ENCODE measurements around the gene TP63.

TP63 gene

GRCh38 chr3:189830401-189830800, 199.2 kb downstream of the TP63 start:
- Mint-ChIP-seq H3K9me3 (peaks cover 0 to 4% of the 10 kb centered on the region in 2 donors), H3K27me3 (no peaks in the 10 kb centered on the region), H3K27ac (no peak overlapping the region), H3K4me1 (no peaks in the 10 kb centered on the region), H3K36me3 (no peaks in the 10 kb centered on the region), H3K4me3 (no peak overlapping the region)
- DNase-seq (no peak), ATAC-seq (replicated peaks) (no peak)

- Mint-ChIP-seq H3K9me3 (no peaks in the 10 kb centered on the region), H3K4me1 (no peaks in the 10 kb centered on the region), H3K4me3 (no peak overlapping the region), H3K36me3 (no peaks in the 10 kb centered on the region), H3K27ac (no peak overlapping the region), H3K27me3 (no peaks in the 10 kb centered on the region)
- DNase-seq (no peak), ATAC-seq (replicated peaks) (no peak)
Measured at GRCh38 chr3:189833266-189833665, 202.1 kb downstream of the TP63 start.

GRCh38 chr3:189833996-189834395, 202.8 kb downstream of the TP63 start:
- DNase-seq = no peak
- no peaks in the 10 kb centered on the region for H3K36me3 Mint-ChIP-seq
- H3K4me1 Mint-ChIP-seq = no peaks in the 10 kb centered on the region
- no peak overlapping the region for H3K4me3 Mint-ChIP-seq
- H3K9me3 Mint-ChIP-seq = no peaks in the 10 kb centered on the region
- no peak for ATAC-seq (replicated peaks)
- H3K27me3 Mint-ChIP-seq = no peaks in the 10 kb centered on the region
- no peak overlapping the region for H3K27ac Mint-ChIP-seq

- DNase-seq (no peak), ATAC-seq (replicated peaks) (no peak)
- Mint-ChIP-seq H3K27ac (no peak overlapping the region), H3K36me3 (no peaks in the 10 kb centered on the region), H3K27me3 (no peaks in the 10 kb centered on the region), H3K4me3 (no peak overlapping the region), H3K9me3 (no peaks in the 10 kb centered on the region), H3K4me1 (no peaks in the 10 kb centered on the region)
Measured at GRCh38 chr3:189834462-189834861, 203.3 kb downstream of the TP63 start.

GRCh38 chr3:189836795-189837194, 205.6 kb downstream of the TP63 start:
- no peak overlapping the region for H3K27ac Mint-ChIP-seq
- no peaks in the 10 kb centered on the region for H3K27me3 Mint-ChIP-seq
- H3K36me3 Mint-ChIP-seq = no peaks in the 10 kb centered on the region
- no peaks in the 10 kb centered on the region for H3K9me3 Mint-ChIP-seq
- no peaks in the 10 kb centered on the region for H3K4me1 Mint-ChIP-seq
- no peak overlapping the region for H3K4me3 Mint-ChIP-seq
- DNase-seq (no peak), ATAC-seq (replicated peaks) (no peak)

- no peaks in the 10 kb centered on the region for H3K9me3 Mint-ChIP-seq
Measured at GRCh38 chr3:189838291-189838690, 207.1 kb downstream of the TP63 start.

GRCh38 chr3:189839576-189839975, 208.4 kb downstream of the TP63 start:
- no peak overlapping the region for H3K27ac Mint-ChIP-seq
- no peaks in the 10 kb centered on the region for H3K36me3 Mint-ChIP-seq
- H3K9me3 Mint-ChIP-seq = no peaks in the 10 kb centered on the region
- no peaks in the 10 kb centered on the region for H3K27me3 Mint-ChIP-seq
- ATAC-seq (replicated peaks) (no peak), DNase-seq (no peak)
- no peaks in the 10 kb centered on the region for H3K4me1 Mint-ChIP-seq
- H3K4me3 Mint-ChIP-seq = no peak overlapping the region

More at GRCh38 chr3:189838291-189838690, 207.1 kb downstream of the TP63 start:
- Mint-ChIP-seq H3K4me1 (no peaks in the 10 kb centered on the region), H3K27ac (no peak overlapping the region), H3K27me3 (no peaks in the 10 kb centered on the region), H3K4me3 (no peak overlapping the region), H3K36me3 (no peaks in the 10 kb centered on the region)
- ATAC-seq (replicated peaks) (no peak), DNase-seq (no peak)

- no peak overlapping the region for H3K4me3 Mint-ChIP-seq
- no peak overlapping the region for H3K27ac Mint-ChIP-seq
- H3K9me3 Mint-ChIP-seq = no peaks in the 10 kb centered on the region
- H3K36me3 Mint-ChIP-seq = no peaks in the 10 kb centered on the region
- DNase-seq (no peak), ATAC-seq (replicated peaks) (no peak)
- H3K27me3 Mint-ChIP-seq = no peaks in the 10 kb centered on the region
- no peaks in the 10 kb centered on the region for H3K4me1 Mint-ChIP-seq
Measured at GRCh38 chr3:189841473-189842205, 210.4 kb downstream of the TP63 start.

GRCh38 chr3:189842681-189843602, 211.8 kb downstream of the TP63 start:
- Mint-ChIP-seq H3K27me3 (no peaks in the 10 kb centered on the region), H3K4me1 (no peaks in the 10 kb centered on the region), H3K36me3 (no peaks in the 10 kb centered on the region), H3K27ac (no peak overlapping the region), H3K9me3 (no peaks in the 10 kb centered on the region), H3K4me3 (no peak overlapping the region)
- ATAC-seq (replicated peaks) = no peak
- no peak for DNase-seq

GRCh38 chr3:189845069-189845468, 213.9 kb downstream of the TP63 start:
- Mint-ChIP-seq H3K27me3 (no peaks in the 10 kb centered on the region), H3K9me3 (no peaks in the 10 kb centered on the region), H3K36me3 (no peaks in the 10 kb centered on the region), H3K4me3 (no peak overlapping the region), H3K27ac (no peak overlapping the region), H3K4me1 (no peaks in the 10 kb centered on the region)
- no peak for DNase-seq
- ATAC-seq (replicated peaks) = no peak

- no peak overlapping the region for H3K4me3 Mint-ChIP-seq
- H3K27ac Mint-ChIP-seq = no peak overlapping the region
- DNase-seq (no peak), ATAC-seq (replicated peaks) (no peak)
- no peaks in the 10 kb centered on the region for H3K36me3 Mint-ChIP-seq
- no peaks in the 10 kb centered on the region for H3K4me1 Mint-ChIP-seq
- no peaks in the 10 kb centered on the region for H3K27me3 Mint-ChIP-seq
- H3K9me3 Mint-ChIP-seq = peaks cover 0 to 1% of the 10 kb centered on the region in 2 donors
Measured at GRCh38 chr3:189848395-189849040, 217.3 kb downstream of the TP63 start.

GRCh38 chr3:189849262-189849661, 218.1 kb downstream of the TP63 start:
- ATAC-seq (replicated peaks) = no peak

GRCh38 chr3:189851682-189852081, 220.5 kb downstream of the TP63 start:
- Mint-ChIP-seq H3K36me3 (no peaks in the 10 kb centered on the region), H3K4me3 (no peak overlapping the region), H3K27ac (no peak overlapping the region), H3K9me3 (peaks cover 0 to 1% of the 10 kb centered on the region in 2 donors), H3K27me3 (no peaks in the 10 kb centered on the region), H3K4me1 (no peaks in the 10 kb centered on the region)
- DNase-seq (no peak), ATAC-seq (replicated peaks) (no peak)

More at GRCh38 chr3:189849262-189849661, 218.1 kb downstream of the TP63 start:
- Mint-ChIP-seq H3K27me3 (no peaks in the 10 kb centered on the region), H3K27ac (no peak overlapping the region), H3K4me1 (no peaks in the 10 kb centered on the region), H3K9me3 (peaks cover 0 to 1% of the 10 kb centered on the region in 2 donors), H3K36me3 (no peaks in the 10 kb centered on the region), H3K4me3 (no peak overlapping the region)
- no peak for DNase-seq

GRCh38 chr3:189853906-189854305, 222.7 kb downstream of the TP63 start:
- H3K4me3 Mint-ChIP-seq = no peak overlapping the region
- ATAC-seq (replicated peaks) = no peak

More at GRCh38 chr3:189853906-189854305, 222.7 kb downstream of the TP63 start:
- no peaks in the 10 kb centered on the region for H3K4me1 Mint-ChIP-seq
- no peaks in the 10 kb centered on the region for H3K36me3 Mint-ChIP-seq
- no peaks in the 10 kb centered on the region for H3K27me3 Mint-ChIP-seq
- DNase-seq = no peak
- H3K9me3 Mint-ChIP-seq = peaks cover 0 to 1% of the 10 kb centered on the region in 2 donors
- H3K27ac Mint-ChIP-seq = no peak overlapping the region
